ENCODE results near the gene RHEB.

- TF ChIP-seq CTCF (conservative IDR thresholded peaks at IDR 0.05; ENCODE audit: low read depth, low read length) = no peak
- TF ChIP-seq MAZ (IDR thresholded peaks at IDR 0.05; ENCODE audit: borderline replicate concordance, low read depth, low read length) = no peak
- no peak for TF ChIP-seq FOS (IDR thresholded peaks at IDR 0.05; ENCODE audit: low read depth, low read length)
- no peak for TF ChIP-seq CEBPB (IDR thresholded peaks at IDR 0.05; ENCODE audit: low read depth, low read length)
- no peak for TF ChIP-seq POLR2A (IDR thresholded peaks at IDR 0.05; ENCODE audit: low read depth, low read length)
- TF ChIP-seq MXI1 (IDR thresholded peaks at IDR 0.05; ENCODE audit: borderline replicate concordance, low read depth, low read length) = no peak
- TF ChIP-seq SMC3 (IDR thresholded peaks at IDR 0.05; ENCODE audit: low read depth, low read length) = no peak
- TF ChIP-seq, protein P1, sequence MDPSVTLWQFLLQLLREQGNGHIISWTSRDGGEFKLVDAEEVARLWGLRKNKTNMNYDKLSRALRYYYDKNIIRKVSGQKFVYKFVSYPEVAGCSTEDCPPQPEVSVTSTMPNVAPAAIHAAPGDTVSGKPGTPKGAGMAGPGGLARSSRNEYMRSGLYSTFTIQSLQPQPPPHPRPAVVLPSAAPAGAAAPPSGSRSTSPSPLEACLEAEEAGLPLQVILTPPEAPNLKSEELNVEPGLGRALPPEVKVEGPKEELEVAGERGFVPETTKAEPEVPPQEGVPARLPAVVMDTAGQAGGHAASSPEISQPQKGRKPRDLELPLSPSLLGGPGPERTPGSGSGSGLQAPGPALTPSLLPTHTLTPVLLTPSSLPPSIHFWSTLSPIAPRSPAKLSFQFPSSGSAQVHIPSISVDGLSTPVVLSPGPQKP (IDR thresholded peaks at IDR 0.05; ENCODE audit: borderline replicate concordance, low read depth, low read length) = no peak
- no peak for TF ChIP-seq RFX5 (IDR thresholded peaks at IDR 0.05; ENCODE audit: low read depth, low read length)
Observed at GRCh38 chr7:151550656-151551286, 31.1 kb upstream of the RHEB start.
